Measurements from ENCODE around the gene SKI.

The SKI gene

GRCh38 chr1:2185880-2186855 lies 42.0 kb upstream of the SKI start:
- no peak overlapping the region for H3K4me3 ChIP-seq (ENCODE audit: low read depth, low read length)

GRCh38 chr1:2186901-2187300 lies 41.2 kb upstream of the SKI start:
- in situ Hi-C loops (cut with HindIII; ENCODE audit: low pct_ligation_motif_present, low sequenced_read_pairs) = no loop called here
- TF ChIP-seq CTCF (IDR thresholded peaks at IDR 0.05; ENCODE audit: low read depth, low read length, missing control alignments) = no peak

More at GRCh38 chr1:2185880-2186855, 42.0 kb upstream of the SKI start:
- Histone ChIP-seq H3K27me3 (replicated peaks) (no peaks in the 10 kb centered on the region), H3K27ac (no peak overlapping the region), H3K36me3 (replicated peaks) (peaks cover 4% of the 10 kb centered on the region)
- no peak for TF ChIP-seq CTCF (IDR thresholded peaks at IDR 0.05; ENCODE audit: low read depth, low read length, missing control alignments)
- no peak for DNase-seq
- in situ Hi-C loops (cut with HindIII; ENCODE audit: low pct_ligation_motif_present, low sequenced_read_pairs) = no loop called here

DNA sequence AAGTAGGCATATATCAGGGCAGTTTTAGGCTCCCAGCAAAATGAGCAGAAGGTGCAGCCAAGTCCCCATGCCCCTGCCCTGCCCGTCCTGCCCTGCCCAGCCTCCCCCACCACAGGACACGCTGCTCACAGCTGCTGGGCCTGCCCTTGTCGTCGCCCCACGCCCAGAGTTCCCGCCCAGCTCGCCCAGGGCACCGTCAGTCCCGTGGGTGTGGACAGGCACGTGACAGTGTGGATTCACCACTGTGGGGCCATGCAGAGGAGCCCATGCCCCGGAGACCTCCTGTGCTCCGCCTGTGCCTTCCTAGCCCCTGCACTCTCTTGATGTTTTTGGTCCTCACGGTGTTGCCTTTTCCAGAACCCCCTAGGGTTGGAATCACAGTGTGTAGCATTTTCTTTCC lies 40.5 kb upstream of the SKI start:
- no peak for TF ChIP-seq CTCF (IDR thresholded peaks at IDR 0.05; ENCODE audit: low read depth, low read length, missing control alignments)
- Histone ChIP-seq H3K36me3 (replicated peaks) (peaks cover 4% of the 10 kb centered on the region), H3K27ac (no peak overlapping the region), H3K27me3 (replicated peaks) (no peaks in the 10 kb centered on the region), H3K4me3 (ENCODE audit: low read depth, low read length) (no peak overlapping the region)
- in situ Hi-C loops (cut with HindIII; ENCODE audit: low pct_ligation_motif_present, low sequenced_read_pairs) = no loop called here
- DNase-seq = no peak

More at GRCh38 chr1:2186901-2187300, 41.2 kb upstream of the SKI start:
- no peak overlapping the region for H3K4me3 ChIP-seq (ENCODE audit: low read depth, low read length)
- no peaks in the 10 kb centered on the region for H3K27me3 ChIP-seq (replicated peaks)
- DNase-seq = no peak
- H3K36me3 ChIP-seq (replicated peaks) = peaks cover 4% of the 10 kb centered on the region
- H3K27ac ChIP-seq = no peak overlapping the region

GRCh38 chr1:2188336-2188735 lies 39.8 kb upstream of the SKI start:
- no peak for TF ChIP-seq CTCF (IDR thresholded peaks at IDR 0.05; ENCODE audit: low read depth, low read length, missing control alignments)
- Histone ChIP-seq H3K36me3 (replicated peaks) (peaks cover 4% of the 10 kb centered on the region), H3K27me3 (replicated peaks) (no peaks in the 10 kb centered on the region), H3K27ac (no peak overlapping the region), H3K4me3 (ENCODE audit: low read depth, low read length) (no peak overlapping the region)
- no peak for DNase-seq
- in situ Hi-C loops (cut with HindIII; ENCODE audit: low pct_ligation_motif_present, low sequenced_read_pairs) = no loop called here

- Histone ChIP-seq H3K4me3 (ENCODE audit: low read depth, low read length) (peak overlapping the region; percentile 62), H3K27ac (peak overlapping the region; percentile 66), H3K36me3 (replicated peaks) (peaks cover 4% of the 10 kb centered on the region), H3K27me3 (replicated peaks) (no peaks in the 10 kb centered on the region)
- peak; percentile 94 for DNase-seq
- in situ Hi-C loops (cut with HindIII; ENCODE audit: low pct_ligation_motif_present, low sequenced_read_pairs) = loop anchor here (10.0 kb wide), 1 partner anchor 165 kb away; no protein-coding TSS in a partner anchor
- TF ChIP-seq CTCF (IDR thresholded peaks at IDR 0.05; ENCODE audit: low read depth, low read length, missing control alignments) = no peak
Observed at GRCh38 chr1:2189459-2190425, 38.4 kb upstream of the SKI start.
